ENCODE data around the gene NEK1. TPM values are rescaled to one million over a fixed set of nuclear protein-coding genes. Genes with fewer than 3 reads are reported as not detected.

Gene NEK1
- total and polyA plus RNA-seq, 2 of the 13 experiments (the other 11 are each of a cell fraction or from before 2014, with no cell fraction given) = 2.9 to 5.4 TPM

DNA sequence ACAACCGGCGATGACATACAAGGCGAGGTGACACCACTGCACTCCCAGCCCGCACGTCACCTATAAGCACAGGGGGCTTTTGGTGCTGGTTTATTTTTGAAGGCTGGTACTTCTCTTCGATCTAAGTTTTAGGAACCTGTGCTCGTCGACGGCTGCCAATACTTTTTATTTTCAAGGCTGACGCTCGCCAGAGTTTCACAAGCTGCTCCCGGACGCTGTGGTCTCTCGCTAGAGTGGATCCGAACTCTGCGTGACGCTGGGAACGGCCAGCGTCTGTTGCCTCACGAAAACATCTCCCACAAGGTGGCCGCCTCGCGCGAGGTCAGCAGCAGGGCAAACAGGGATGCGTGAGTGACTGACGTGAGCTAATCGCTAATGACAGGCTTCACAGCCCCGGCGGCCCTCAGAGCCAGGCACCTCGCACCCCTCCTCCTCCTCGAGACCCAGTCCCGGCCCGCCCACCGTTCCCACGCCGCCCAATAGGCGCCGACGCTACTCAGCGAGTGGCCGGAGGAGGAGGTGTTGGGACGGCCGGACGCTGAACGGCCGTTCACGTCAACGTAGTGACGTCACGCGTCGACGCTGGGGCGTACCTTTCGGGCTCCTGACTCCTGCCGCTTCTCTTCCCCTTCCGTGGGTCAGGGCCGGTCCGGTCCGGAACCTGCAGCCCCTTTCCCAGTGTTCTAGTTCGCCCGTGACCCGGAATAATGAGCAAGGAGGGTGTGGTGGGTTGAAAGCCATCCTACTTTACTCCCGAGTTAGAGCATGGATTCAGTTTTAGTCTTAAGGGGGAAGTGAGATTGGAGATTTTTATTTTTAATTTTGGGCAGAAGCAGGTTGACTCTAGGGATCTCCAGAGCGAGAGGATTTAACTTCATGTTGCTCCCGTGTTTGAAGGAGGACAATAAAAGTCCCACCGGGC, 7.8 kb upstream of the NEK1 start, which contains the start of gene CLCN3 (continued):
- 0 out of 2 replicates have a peak, but pooled peaks have one; percentile 41 for TF ChIP-seq FOXJ3 (CRISPR knock-in tag; IDR thresholded peaks at IDR 0.05; ENCODE audit: borderline replicate concordance)
- peak; percentile 60; the same call in 1 of the 2 replicates for TF ChIP-seq GTF2F1 (IDR thresholded peaks at IDR 0.05; ENCODE audit: low read length)
- no peak for TF ChIP-seq ZSCAN12 (CRISPR knock-in tag; IDR thresholded peaks at IDR 0.05)
- TF ChIP-seq, protein P1, sequence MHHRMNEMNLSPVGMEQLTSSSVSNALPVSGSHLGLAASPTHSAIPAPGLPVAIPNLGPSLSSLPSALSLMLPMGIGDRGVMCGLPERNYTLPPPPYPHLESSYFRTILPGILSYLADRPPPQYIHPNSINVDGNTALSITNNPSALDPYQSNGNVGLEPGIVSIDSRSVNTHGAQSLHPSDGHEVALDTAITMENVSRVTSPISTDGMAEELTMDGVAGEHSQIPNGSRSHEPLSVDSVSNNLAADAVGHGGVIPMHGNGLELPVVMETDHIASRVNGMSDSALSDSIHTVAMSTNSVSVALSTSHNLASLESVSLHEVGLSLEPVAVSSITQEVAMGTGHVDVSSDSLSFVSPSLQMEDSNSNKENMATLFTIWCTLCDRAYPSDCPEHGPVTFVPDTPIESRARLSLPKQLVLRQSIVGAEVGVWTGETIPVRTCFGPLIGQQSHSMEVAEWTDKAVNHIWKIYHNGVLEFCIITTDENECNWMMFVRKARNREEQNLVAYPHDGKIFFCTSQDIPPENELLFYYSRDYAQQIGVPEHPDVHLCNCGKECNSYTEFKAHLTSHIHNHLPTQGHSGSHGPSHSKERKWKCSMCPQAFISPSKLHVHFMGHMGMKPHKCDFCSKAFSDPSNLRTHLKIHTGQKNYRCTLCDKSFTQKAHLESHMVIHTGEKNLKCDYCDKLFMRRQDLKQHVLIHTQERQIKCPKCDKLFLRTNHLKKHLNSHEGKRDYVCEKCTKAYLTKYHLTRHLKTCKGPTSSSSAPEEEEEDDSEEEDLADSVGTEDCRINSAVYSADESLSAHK (CRISPR knock-in tag; IDR thresholded peaks at IDR 0.05; ENCODE audit: borderline replicate concordance) = no peak
- TF ChIP-seq, protein P2, sequence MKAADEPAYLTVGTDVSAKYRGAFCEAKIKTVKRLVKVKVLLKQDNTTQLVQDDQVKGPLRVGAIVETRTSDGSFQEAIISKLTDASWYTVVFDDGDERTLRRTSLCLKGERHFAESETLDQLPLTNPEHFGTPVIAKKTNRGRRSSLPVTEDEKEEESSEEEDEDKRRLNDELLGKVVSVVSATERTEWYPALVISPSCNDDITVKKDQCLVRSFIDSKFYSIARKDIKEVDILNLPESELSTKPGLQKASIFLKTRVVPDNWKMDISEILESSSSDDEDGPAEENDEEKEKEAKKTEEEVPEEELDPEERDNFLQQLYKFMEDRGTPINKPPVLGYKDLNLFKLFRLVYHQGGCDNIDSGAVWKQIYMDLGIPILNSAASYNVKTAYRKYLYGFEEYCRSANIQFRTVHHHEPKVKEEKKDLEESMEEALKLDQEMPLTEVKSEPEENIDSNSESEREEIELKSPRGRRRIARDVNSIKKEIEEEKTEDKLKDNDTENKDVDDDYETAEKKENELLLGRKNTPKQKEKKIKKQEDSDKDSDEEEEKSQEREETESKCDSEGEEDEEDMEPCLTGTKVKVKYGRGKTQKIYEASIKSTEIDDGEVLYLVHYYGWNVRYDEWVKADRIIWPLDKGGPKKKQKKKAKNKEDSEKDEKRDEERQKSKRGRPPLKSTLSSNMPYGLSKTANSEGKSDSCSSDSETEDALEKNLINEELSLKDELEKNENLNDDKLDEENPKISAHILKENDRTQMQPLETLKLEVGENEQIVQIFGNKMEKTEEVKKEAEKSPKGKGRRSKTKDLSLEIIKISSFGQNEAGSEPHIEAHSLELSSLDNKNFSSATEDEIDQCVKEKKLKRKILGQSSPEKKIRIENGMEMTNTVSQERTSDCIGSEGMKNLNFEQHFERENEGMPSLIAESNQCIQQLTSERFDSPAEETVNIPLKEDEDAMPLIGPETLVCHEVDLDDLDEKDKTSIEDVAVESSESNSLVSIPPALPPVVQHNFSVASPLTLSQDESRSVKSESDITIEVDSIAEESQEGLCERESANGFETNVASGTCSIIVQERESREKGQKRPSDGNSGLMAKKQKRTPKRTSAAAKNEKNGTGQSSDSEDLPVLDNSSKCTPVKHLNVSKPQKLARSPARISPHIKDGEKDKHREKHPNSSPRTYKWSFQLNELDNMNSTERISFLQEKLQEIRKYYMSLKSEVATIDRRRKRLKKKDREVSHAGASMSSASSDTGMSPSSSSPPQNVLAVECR (CRISPR knock-in tag; IDR thresholded peaks at IDR 0.05; ENCODE audit: borderline replicate concordance) = peak; percentile 79
- TF ChIP-seq ZNF296 (CRISPR knock-in tag; conservative IDR thresholded peaks at IDR 0.05) = no peak
- no peak for TF ChIP-seq ZNF569 (CRISPR knock-in tag; IDR thresholded peaks at IDR 0.05; ENCODE audit: borderline replicate concordance)
- peak; percentile 79; the same call in 1 of the 2 replicates for TF ChIP-seq CHD2 (IDR thresholded peaks at IDR 0.05; ENCODE audit: low read depth, low read length)
- peak; percentile 75 for TF ChIP-seq ZSCAN31 (CRISPR knock-in tag; IDR thresholded peaks at IDR 0.05; ENCODE audit: low read depth)
- TF ChIP-seq TBX3 (IDR thresholded peaks at IDR 0.05; ENCODE audit: borderline replicate concordance) = peak; percentile 94
- no peak; the same call in 1 of the 2 replicates for TF ChIP-seq ZNF598 (CRISPR knock-in tag; IDR thresholded peaks at IDR 0.05; ENCODE audit: borderline replicate concordance)
- TF ChIP-seq ZNF670 (CRISPR knock-in tag; IDR thresholded peaks at IDR 0.05; ENCODE audit: borderline replicate concordance) = peak; percentile 81; the same call in 1 of the 2 replicates
- no peak for TF ChIP-seq SRSF1 (optimal IDR thresholded peaks at IDR 0.05; ENCODE audit: low read depth, low read length)
- TF ChIP-seq ZNF749 (CRISPR knock-in tag; IDR thresholded peaks at IDR 0.05; ENCODE audit: borderline replicate concordance) = no peak; the same call in 1 of the 2 replicates
- peak; percentile 93 for TF ChIP-seq CREM (IDR thresholded peaks at IDR 0.05)
- 0 out of 2 replicates have a peak, but pooled peaks have one; percentile 21 for TF ChIP-seq CREM (CRISPR knock-in tag; IDR thresholded peaks at IDR 0.05)
- no peak for TF ChIP-seq SMAD9 (CRISPR knock-in tag; IDR thresholded peaks at IDR 0.05)
- TF ChIP-seq MATR3 (CRISPR knock-in tag; IDR thresholded peaks at IDR 0.05) = no peak
- TF ChIP-seq, protein P3, sequence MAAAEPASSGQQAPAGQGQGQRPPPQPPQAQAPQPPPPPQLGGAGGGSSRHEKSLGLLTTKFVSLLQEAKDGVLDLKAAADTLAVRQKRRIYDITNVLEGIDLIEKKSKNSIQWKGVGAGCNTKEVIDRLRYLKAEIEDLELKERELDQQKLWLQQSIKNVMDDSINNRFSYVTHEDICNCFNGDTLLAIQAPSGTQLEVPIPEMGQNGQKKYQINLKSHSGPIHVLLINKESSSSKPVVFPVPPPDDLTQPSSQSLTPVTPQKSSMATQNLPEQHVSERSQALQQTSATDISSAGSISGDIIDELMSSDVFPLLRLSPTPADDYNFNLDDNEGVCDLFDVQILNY (CRISPR knock-in tag; conservative IDR thresholded peaks at IDR 0.05) = no peak
- TF ChIP-seq ELF3 (CRISPR knock-in tag; IDR thresholded peaks at IDR 0.05) = peak; percentile 63
- TF ChIP-seq KLF9 (CRISPR knock-in tag; IDR thresholded peaks at IDR 0.05; ENCODE audit: low read depth) = 0 out of 2 replicates have a peak, but pooled peaks have one; percentile 52
- TF ChIP-seq ZNF678 (CRISPR knock-in tag; IDR thresholded peaks at IDR 0.05) = no peak

Data from HepG2 (cell line).